ENCODE data around the gene IFNGR2.

IFNGR2 gene

GRCh38 chr21:33481314-33481943, 78.2 kb downstream of the IFNGR2 start:
- no peak for DNase-seq (ENCODE audit: low spot score)

Data from hepatic stellate cell (primary cell).